DND-41 (cell line): ENCODE measurements around the gene RNASEL.

ENCODE experiments used
- EZH2 ChIP-seq: IDR thresholded peaks from 3 replicates; pipeline ENCODE4 v1.6.1; 2012; ENCODE audit warnings: borderline replicate concordance, low read depth, mild to moderate bottlenecking, moderate library complexity, low read length, inconsistent platforms; ENCODE audit not compliant: severe bottlenecking
- TF ChIP-seq, protein P1 (sequence below): IDR thresholded peaks from 2 replicates; pipeline ENCODE4 v1.5.1; 2012; ENCODE audit warnings: borderline replicate concordance, low read length, moderate library complexity, mild to moderate bottlenecking; ENCODE audit not compliant: poor library complexity, severe bottlenecking; ENCODE audit errors: extremely low read depth

- TF ChIP-seq, protein P1, sequence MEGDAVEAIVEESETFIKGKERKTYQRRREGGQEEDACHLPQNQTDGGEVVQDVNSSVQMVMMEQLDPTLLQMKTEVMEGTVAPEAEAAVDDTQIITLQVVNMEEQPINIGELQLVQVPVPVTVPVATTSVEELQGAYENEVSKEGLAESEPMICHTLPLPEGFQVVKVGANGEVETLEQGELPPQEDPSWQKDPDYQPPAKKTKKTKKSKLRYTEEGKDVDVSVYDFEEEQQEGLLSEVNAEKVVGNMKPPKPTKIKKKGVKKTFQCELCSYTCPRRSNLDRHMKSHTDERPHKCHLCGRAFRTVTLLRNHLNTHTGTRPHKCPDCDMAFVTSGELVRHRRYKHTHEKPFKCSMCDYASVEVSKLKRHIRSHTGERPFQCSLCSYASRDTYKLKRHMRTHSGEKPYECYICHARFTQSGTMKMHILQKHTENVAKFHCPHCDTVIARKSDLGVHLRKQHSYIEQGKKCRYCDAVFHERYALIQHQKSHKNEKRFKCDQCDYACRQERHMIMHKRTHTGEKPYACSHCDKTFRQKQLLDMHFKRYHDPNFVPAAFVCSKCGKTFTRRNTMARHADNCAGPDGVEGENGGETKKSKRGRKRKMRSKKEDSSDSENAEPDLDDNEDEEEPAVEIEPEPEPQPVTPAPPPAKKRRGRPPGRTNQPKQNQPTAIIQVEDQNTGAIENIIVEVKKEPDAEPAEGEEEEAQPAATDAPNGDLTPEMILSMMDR: no peak
- TF ChIP-seq EZH2: no peak
Observed at GRCh38 chr1:182569939-182570610, 19.0 kb downstream of the RNASEL start.
